HCT116 (cell line): Measurements from ENCODE around the gene GPC5. TPM values are rescaled to one million over a fixed set of nuclear protein-coding genes. Genes with fewer than 3 reads are reported as not detected.

ENCODE experiments used
- ATAC-seq: fragments of 200-7000 bp; cut with Tn5 transposase; 2 replicates; pipeline ENCODE4 v1.9.1; 2020; ENCODE audit warnings: mild to moderate bottlenecking, moderate library complexity
- BruUV-seq: library from RNA; stranded (reverse); fragments of 400-500 nt; replicated peaks from 2 replicates; lab custom pipeline; 2021; lab: Mats Ljungman, UMichigan
- CTCF ChIA-PET: fragments of 300-600 bp; sonication (Branson Sonifier 250); formaldehyde crosslinking; loops from one replicate; lab custom pipeline; 2021; ENCODE audit warnings: antibody characterized with exemption; lab: Charles Lee
- POLR2A ChIA-PET: fragments of 300-600, 350-600 bp; sonication (Branson Sonifier 250); formaldehyde crosslinking; loops from one replicate; lab custom pipeline; 2021; ENCODE audit warnings: antibody characterized with exemption; lab: Charles Lee
- RAD21 ChIA-PET, 2 experiments: fragments of 300-600 bp; sonication (Branson Sonifier 250); formaldehyde crosslinking; loops; one replicate each; lab custom pipeline; 2023; ENCODE audit warnings: low total read pairs in 2 of 2; ENCODE audit not compliant: uncharacterized antibody in 2 of 2, unreplicated experiment in 2 of 2, low non-redundant PET in 1 of 2; lab: Charles Lee
- DNase-seq: peaks from one replicate; pipeline ENCODE4 v3.0.0-alpha.2; 2010; ENCODE audit warnings: low read depth, low spot score
- H2AFZ ChIP-seq: fragments of 200-600 bp; shearing (Covaris generic), sonication (generic); 2 replicates; pipeline ENCODE4 v1.6.1; 2017; ENCODE audit warnings: low read depth, mixed run types, mixed read lengths, antibody characterized with exemption, low read length; ENCODE audit not compliant: poor library complexity, severe bottlenecking
- H3K27ac ChIP-seq: 2 replicates; pipeline ENCODE4 v1.5.1; 2012; ENCODE audit warnings: low read depth, low read length
- H3K27me3 ChIP-seq: fragments of 200-600 bp; sonication (generic); 2 replicates; pipeline ENCODE4 v1.6.1; 2016; ENCODE audit warnings: mixed run types, low read length, mixed read lengths; ENCODE audit not compliant: insufficient read depth
- H3K36me3 ChIP-seq, 2 experiments: fragments of 200-500 bp in 1 of 2; fragments of 200-600 bp in 1 of 2; sonication (Bioruptor generic) in 1 of 2; sonication (generic) in 1 of 2; 2 replicates each; pipeline versions ENCODE4 v1.5.1 to v1.6.1; 2014 to 2016; ENCODE audit warnings: low read length in 2 of 2, inconsistent platforms in 1 of 2, mixed read lengths in 1 of 2, mixed run types in 1 of 2; ENCODE audit not compliant: insufficient read depth in 2 of 2, control insufficient read depth in 1 of 2
- H3K4me1 ChIP-seq, 2 experiments: fragments of 200-600 bp in 1 of 2; sonication (generic) in 1 of 2; 2 replicates each; pipeline versions ENCODE4 v1.5.1 to v1.6.1; 2012 to 2017; ENCODE audit warnings: low read length in 2 of 2, inconsistent platforms in 1 of 2, mild to moderate bottlenecking in 1 of 2, mixed read lengths in 1 of 2, mixed run types in 1 of 2, moderate library complexity in 1 of 2; ENCODE audit not compliant: insufficient read depth in 2 of 2, control insufficient read depth in 1 of 2
- H3K4me2 ChIP-seq: fragments of 200-600 bp; sonication (generic); 2 replicates; pipeline ENCODE4 v1.6.1; 2017; ENCODE audit warnings: mixed run types, low read length, mixed read lengths
- H3K4me3 ChIP-seq, 2 experiments: fragments of 200-600 bp in 1 of 2; sonication (generic) in 1 of 2; replicated peaks in 1 of 2; 2 replicates each; pipeline ENCODE4 v1.5.1; 2011 to 2016; ENCODE audit warnings: low read length in 2 of 2, control low read depth in 1 of 2, low read depth in 1 of 2, mild to moderate bottlenecking in 1 of 2, mixed read lengths in 1 of 2, mixed run types in 1 of 2
- H3K79me2 ChIP-seq: fragments of 200-600 bp; sonication (generic); 2 replicates; pipeline ENCODE4 v1.6.1; 2017; ENCODE audit warnings: mild to moderate bottlenecking, mixed run types, low read length, moderate library complexity, mixed read lengths; ENCODE audit not compliant: insufficient read depth
- H3K9ac ChIP-seq: fragments of 200-600 bp; sonication (generic); 2 replicates; pipeline ENCODE4 v1.6.1; 2016; ENCODE audit warnings: low read length, mixed read lengths
- H3K9me2 ChIP-seq: fragments of 200-600 bp; sonication (generic), shearing (Covaris generic); 2 replicates; pipeline ENCODE4 v1.6.1; 2017; ENCODE audit warnings: mixed run types, mild to moderate bottlenecking, moderate library complexity; ENCODE audit not compliant: insufficient read depth
- H3K9me3 ChIP-seq, 2 experiments: fragments of 200-500 bp in 1 of 2; fragments of 200-600 bp in 1 of 2; sonication (Bioruptor generic) in 1 of 2; sonication (generic) in 1 of 2; 2 replicates each; pipeline ENCODE4 v1.6.1; 2014 to 2017; ENCODE audit warnings: low read length in 2 of 2, mixed read lengths in 2 of 2, inconsistent platforms in 1 of 2, low read depth in 1 of 2, mild to moderate bottlenecking in 1 of 2, mixed run types in 1 of 2, moderate library complexity in 1 of 2; ENCODE audit not compliant: control insufficient read depth in 1 of 2, insufficient read depth in 1 of 2
- H4K20me1 ChIP-seq: fragments of 200-600 bp; sonication (generic), shearing (Covaris generic); 2 replicates; pipeline ENCODE4 v1.6.1; 2017; ENCODE audit warnings: mixed run types, mild to moderate bottlenecking, moderate library complexity; ENCODE audit not compliant: insufficient read depth
- CBX3 ChIP-seq: IDR thresholded peaks from 2 replicates; pipeline ENCODE4 v1.6.1; 2012; ENCODE audit warnings: low read depth
- CEBPB ChIP-seq: IDR thresholded peaks from 2 replicates; pipeline ENCODE4 v1.6.1; 2012; ENCODE audit warnings: low read depth
- EGR1 ChIP-seq: IDR thresholded peaks from 2 replicates; pipeline ENCODE4 v1.6.1; 2012; ENCODE audit warnings: low read depth
- ELF1 ChIP-seq: IDR thresholded peaks from 2 replicates; pipeline ENCODE4 v1.6.1; 2012; ENCODE audit warnings: low read depth, borderline replicate concordance
- EZH2 ChIP-seq: fragments of 200-600 bp; sonication (generic); IDR thresholded peaks from 2 replicates; pipeline ENCODE4 v1.6.1; 2017; ENCODE audit warnings: antibody characterized with exemption, mixed run types
- EZH2phosphoT487 ChIP-seq: fragments of 200-600 bp; IDR thresholded peaks from 2 replicates; pipeline ENCODE4 v1.6.1; 2018; ENCODE audit warnings: antibody characterized with exemption, borderline replicate concordance
- FOSL1 ChIP-seq: IDR thresholded peaks from 2 replicates; pipeline ENCODE4 v1.6.1; 2012; ENCODE audit warnings: low read depth
- JUND ChIP-seq: IDR thresholded peaks from 2 replicates; pipeline ENCODE4 v1.6.1; 2012
- MAX ChIP-seq: IDR thresholded peaks from 2 replicates; pipeline ENCODE4 v1.6.1; 2012
- POLR2AphosphoS5 ChIP-seq: IDR thresholded peaks from 2 replicates; pipeline ENCODE4 v1.6.1; 2011; ENCODE audit warnings: mild to moderate bottlenecking, low read depth, low read length, moderate library complexity
- RAD21 ChIP-seq: IDR thresholded peaks from 2 replicates; pipeline ENCODE4 v1.6.1; 2012; ENCODE audit warnings: low read depth, mild to moderate bottlenecking
- SIN3A ChIP-seq: IDR thresholded peaks from 2 replicates; pipeline ENCODE4 v1.6.1; 2012; ENCODE audit warnings: low read depth
- SP1 ChIP-seq: IDR thresholded peaks from 2 replicates; pipeline ENCODE4 v1.6.1; 2012; ENCODE audit warnings: low read depth
- SRF ChIP-seq: IDR thresholded peaks from 2 replicates; pipeline ENCODE4 v1.6.1; 2012; ENCODE audit warnings: low read depth
- TCF7L2 ChIP-seq: IDR thresholded peaks from 2 replicates; pipeline ENCODE4 v1.7.0; 2011; ENCODE audit warnings: borderline replicate concordance, inconsistent platforms; ENCODE audit not compliant: insufficient read depth, insufficient read length; ENCODE audit errors: extremely low read depth
- YY1 ChIP-seq: IDR thresholded peaks from 2 replicates; pipeline ENCODE4 v1.6.1; 2011; ENCODE audit warnings: low read length, low read depth, moderate library complexity, mild to moderate bottlenecking; ENCODE audit not compliant: insufficient replicate concordance; ENCODE audit errors: extremely low read depth
- ZNF274 ChIP-seq: fragments of 200-500 bp; sonication (Bioruptor generic); IDR thresholded peaks from 2 replicates; pipeline ENCODE4 v1.6.1; 2014; ENCODE audit warnings: mild to moderate bottlenecking, low read depth, low read length, inconsistent platforms
- intact Hi-C: fragments of 100-400 bp; cut with micrococcal nuclease; formaldehyde crosslinking; loops from 2 replicates; pipeline ENCODE4 v1.10.0; 2022
- total RNA-seq: library from RNA; stranded (reverse); gene quantifications from one replicate; pipeline ENCODE4 v1.2.1, GENCODE V29; 2021; ENCODE audit not compliant: unreplicated experiment
- TF ChIP-seq, protein P1 (sequence below), 3 experiments: fragments of 200-600 bp in 1 of 3; sonication (generic) in 1 of 3; IDR thresholded peaks in 2 of 3; conservative IDR thresholded peaks in 1 of 3; 2 replicates each; pipeline ENCODE4 v1.5.1; 2012 to 2017; ENCODE audit warnings: low read depth in 2 of 3, low read length in 2 of 3, antibody characterized with exemption in 1 of 3, borderline replicate concordance in 1 of 3, control low read depth in 1 of 3, mild to moderate bottlenecking in 1 of 3, mixed read lengths in 1 of 3, mixed run types in 1 of 3, moderate library complexity in 1 of 3; ENCODE audit not compliant: insufficient read depth in 1 of 3
- TF ChIP-seq, protein P2 (sequence below): IDR thresholded peaks from 2 replicates; pipeline ENCODE4 v1.6.1; 2012; ENCODE audit warnings: low read depth
- TF ChIP-seq, protein P3 (sequence below): IDR thresholded peaks from 2 replicates; pipeline ENCODE4 v1.6.1; 2011; ENCODE audit warnings: mild to moderate bottlenecking, low read length, moderate library complexity; ENCODE audit not compliant: insufficient replicate concordance; ENCODE audit errors: extremely low read depth

GPC5 gene
- total RNA-seq, 1 experiment from 2014 or later: not detected

DNA sequence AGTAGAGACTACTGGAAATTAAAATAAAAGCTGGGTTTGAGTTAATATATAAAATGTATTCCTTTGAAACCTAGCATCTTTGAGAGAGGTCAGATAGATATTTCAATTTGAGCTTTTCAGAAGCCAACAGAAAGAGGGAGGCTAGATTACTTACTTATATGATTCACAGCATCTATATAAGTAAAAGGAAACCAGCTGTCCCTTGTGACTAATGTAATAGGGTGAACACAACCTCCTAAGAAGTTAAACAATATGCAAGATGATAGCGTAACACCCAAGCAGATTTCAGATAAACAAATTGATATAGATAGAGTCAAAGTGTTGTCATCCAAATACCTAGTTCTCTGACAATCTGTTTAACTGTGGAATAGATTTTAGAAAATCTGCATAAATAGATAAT lies 1434.7 kb downstream of the GPC5 start:
- ChIA-PET POLR2A (no interaction called here), CTCF (no interaction called here), RAD21 (no interaction called here)
- Histone ChIP-seq H3K9me3 (peaks cover 7 to 25% of the 10 kb centered on the region in 2 experiments; a peak in 3 of 4 replicates), H3K9ac (no peak overlapping the region), H3K4me2 (no peak overlapping the region), H3K27ac (no peak overlapping the region), H3K36me3 (no peaks in the 10 kb centered on the region), H3K79me2 (no peaks in the 10 kb centered on the region), H3K4me3 (no peak overlapping the region), H3K27me3 (no peaks in the 10 kb centered on the region), H2AFZ (no peak overlapping the region), H3K4me1 (no peaks in the 10 kb centered on the region), H4K20me1 (no peaks in the 10 kb centered on the region), H3K9me2 (no peaks in the 10 kb centered on the region)
- intact Hi-C loops: no loop called here
- no peak for TF ChIP-seq SP1
- TF ChIP-seq CEBPB: no peak
- no peak for TF ChIP-seq CBX3
- no peak for TF ChIP-seq EGR1
- TF ChIP-seq EZH2: no peak
- TF ChIP-seq, protein P1, sequence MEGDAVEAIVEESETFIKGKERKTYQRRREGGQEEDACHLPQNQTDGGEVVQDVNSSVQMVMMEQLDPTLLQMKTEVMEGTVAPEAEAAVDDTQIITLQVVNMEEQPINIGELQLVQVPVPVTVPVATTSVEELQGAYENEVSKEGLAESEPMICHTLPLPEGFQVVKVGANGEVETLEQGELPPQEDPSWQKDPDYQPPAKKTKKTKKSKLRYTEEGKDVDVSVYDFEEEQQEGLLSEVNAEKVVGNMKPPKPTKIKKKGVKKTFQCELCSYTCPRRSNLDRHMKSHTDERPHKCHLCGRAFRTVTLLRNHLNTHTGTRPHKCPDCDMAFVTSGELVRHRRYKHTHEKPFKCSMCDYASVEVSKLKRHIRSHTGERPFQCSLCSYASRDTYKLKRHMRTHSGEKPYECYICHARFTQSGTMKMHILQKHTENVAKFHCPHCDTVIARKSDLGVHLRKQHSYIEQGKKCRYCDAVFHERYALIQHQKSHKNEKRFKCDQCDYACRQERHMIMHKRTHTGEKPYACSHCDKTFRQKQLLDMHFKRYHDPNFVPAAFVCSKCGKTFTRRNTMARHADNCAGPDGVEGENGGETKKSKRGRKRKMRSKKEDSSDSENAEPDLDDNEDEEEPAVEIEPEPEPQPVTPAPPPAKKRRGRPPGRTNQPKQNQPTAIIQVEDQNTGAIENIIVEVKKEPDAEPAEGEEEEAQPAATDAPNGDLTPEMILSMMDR (IDR thresholded peaks at IDR 0.05 in 2 of 3, conservative IDR thresholded peaks at IDR 0.05 in 1 of 3; ENCODE audit: borderline replicate concordance in 1 of 3, insufficient read depth in 1 of 3, low read depth in 2 of 3, low read length in 2 of 3): no peak
- no peak for TF ChIP-seq RAD21
- TF ChIP-seq, protein P2, sequence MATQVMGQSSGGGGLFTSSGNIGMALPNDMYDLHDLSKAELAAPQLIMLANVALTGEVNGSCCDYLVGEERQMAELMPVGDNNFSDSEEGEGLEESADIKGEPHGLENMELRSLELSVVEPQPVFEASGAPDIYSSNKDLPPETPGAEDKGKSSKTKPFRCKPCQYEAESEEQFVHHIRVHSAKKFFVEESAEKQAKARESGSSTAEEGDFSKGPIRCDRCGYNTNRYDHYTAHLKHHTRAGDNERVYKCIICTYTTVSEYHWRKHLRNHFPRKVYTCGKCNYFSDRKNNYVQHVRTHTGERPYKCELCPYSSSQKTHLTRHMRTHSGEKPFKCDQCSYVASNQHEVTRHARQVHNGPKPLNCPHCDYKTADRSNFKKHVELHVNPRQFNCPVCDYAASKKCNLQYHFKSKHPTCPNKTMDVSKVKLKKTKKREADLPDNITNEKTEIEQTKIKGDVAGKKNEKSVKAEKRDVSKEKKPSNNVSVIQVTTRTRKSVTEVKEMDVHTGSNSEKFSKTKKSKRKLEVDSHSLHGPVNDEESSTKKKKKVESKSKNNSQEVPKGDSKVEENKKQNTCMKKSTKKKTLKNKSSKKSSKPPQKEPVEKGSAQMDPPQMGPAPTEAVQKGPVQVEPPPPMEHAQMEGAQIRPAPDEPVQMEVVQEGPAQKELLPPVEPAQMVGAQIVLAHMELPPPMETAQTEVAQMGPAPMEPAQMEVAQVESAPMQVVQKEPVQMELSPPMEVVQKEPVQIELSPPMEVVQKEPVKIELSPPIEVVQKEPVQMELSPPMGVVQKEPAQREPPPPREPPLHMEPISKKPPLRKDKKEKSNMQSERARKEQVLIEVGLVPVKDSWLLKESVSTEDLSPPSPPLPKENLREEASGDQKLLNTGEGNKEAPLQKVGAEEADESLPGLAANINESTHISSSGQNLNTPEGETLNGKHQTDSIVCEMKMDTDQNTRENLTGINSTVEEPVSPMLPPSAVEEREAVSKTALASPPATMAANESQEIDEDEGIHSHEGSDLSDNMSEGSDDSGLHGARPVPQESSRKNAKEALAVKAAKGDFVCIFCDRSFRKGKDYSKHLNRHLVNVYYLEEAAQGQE: no peak
- no peak for TF ChIP-seq ZNF274
- TF ChIP-seq EZH2phosphoT487: no peak
- TF ChIP-seq, protein P3, sequence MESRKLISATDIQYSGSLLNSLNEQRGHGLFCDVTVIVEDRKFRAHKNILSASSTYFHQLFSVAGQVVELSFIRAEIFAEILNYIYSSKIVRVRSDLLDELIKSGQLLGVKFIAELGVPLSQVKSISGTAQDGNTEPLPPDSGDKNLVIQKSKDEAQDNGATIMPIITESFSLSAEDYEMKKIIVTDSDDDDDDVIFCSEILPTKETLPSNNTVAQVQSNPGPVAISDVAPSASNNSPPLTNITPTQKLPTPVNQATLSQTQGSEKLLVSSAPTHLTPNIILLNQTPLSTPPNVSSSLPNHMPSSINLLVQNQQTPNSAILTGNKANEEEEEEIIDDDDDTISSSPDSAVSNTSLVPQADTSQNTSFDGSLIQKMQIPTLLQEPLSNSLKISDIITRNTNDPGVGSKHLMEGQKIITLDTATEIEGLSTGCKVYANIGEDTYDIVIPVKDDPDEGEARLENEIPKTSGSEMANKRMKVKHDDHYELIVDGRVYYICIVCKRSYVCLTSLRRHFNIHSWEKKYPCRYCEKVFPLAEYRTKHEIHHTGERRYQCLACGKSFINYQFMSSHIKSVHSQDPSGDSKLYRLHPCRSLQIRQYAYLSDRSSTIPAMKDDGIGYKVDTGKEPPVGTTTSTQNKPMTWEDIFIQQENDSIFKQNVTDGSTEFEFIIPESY: no peak
- no peak for TF ChIP-seq JUND
- no peak for TF ChIP-seq SRF
- TF ChIP-seq YY1: no peak
- no peak for TF ChIP-seq ELF1
- no peak for TF ChIP-seq POLR2AphosphoS5
- TF ChIP-seq SIN3A: no peak
- no peak for TF ChIP-seq MAX
- TF ChIP-seq FOSL1: no peak
- no peak for TF ChIP-seq TCF7L2
- DNase-seq: no peak
- no TSS peak for BruUV-seq
- no peak for ATAC-seq
